PC-9 (cell line): Measurements from ENCODE around the gene CADM4.

Experiments used
- EZH2 ChIP-seq: fragments of 200-600 bp; sonication (generic); IDR thresholded peaks from 2 replicates; pipeline ENCODE4 v1.8.0; 2017; ENCODE audit warnings: antibody characterized with exemption, low read depth
- TF ChIP-seq, protein P1 (sequence below): fragments of 200-600 bp; sonication (generic); conservative IDR thresholded peaks from 2 replicates; pipeline ENCODE4 v1.6.1; 2017; ENCODE audit warnings: mixed run types, antibody characterized with exemption, mild to moderate bottlenecking, moderate library complexity

DNA sequence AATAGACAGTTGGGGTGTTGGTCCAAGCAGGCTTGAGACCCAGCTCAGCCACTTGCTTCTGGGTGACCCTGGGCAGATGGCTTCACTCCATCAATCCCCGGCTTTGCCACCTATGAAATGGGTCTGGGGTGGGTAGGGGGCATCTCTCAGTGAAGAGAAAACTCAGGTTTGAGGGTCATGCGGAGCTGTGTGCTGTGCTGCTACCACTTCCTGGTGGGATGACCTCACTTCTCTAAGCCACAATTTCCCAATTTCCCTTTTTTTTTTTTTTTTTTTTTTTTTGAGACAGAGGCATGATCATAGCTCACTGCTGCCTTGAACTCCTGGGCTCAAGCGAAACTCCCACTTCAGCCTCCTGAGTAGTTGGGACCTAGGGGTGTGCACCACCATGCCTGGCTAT, 34.9 kb upstream of the CADM4 start:
- TF ChIP-seq EZH2, result no peak
- TF ChIP-seq, protein P1, sequence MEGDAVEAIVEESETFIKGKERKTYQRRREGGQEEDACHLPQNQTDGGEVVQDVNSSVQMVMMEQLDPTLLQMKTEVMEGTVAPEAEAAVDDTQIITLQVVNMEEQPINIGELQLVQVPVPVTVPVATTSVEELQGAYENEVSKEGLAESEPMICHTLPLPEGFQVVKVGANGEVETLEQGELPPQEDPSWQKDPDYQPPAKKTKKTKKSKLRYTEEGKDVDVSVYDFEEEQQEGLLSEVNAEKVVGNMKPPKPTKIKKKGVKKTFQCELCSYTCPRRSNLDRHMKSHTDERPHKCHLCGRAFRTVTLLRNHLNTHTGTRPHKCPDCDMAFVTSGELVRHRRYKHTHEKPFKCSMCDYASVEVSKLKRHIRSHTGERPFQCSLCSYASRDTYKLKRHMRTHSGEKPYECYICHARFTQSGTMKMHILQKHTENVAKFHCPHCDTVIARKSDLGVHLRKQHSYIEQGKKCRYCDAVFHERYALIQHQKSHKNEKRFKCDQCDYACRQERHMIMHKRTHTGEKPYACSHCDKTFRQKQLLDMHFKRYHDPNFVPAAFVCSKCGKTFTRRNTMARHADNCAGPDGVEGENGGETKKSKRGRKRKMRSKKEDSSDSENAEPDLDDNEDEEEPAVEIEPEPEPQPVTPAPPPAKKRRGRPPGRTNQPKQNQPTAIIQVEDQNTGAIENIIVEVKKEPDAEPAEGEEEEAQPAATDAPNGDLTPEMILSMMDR, result no peak
